Measurements from ENCODE around the gene PNPLA3. TPM values are rescaled to one million over a fixed set of nuclear protein-coding genes. Genes with fewer than 3 reads are reported as not detected.

The PNPLA3 gene
- total RNA-seq, 1 experiment from 2014 or later = 0.36 TPM

DNA sequence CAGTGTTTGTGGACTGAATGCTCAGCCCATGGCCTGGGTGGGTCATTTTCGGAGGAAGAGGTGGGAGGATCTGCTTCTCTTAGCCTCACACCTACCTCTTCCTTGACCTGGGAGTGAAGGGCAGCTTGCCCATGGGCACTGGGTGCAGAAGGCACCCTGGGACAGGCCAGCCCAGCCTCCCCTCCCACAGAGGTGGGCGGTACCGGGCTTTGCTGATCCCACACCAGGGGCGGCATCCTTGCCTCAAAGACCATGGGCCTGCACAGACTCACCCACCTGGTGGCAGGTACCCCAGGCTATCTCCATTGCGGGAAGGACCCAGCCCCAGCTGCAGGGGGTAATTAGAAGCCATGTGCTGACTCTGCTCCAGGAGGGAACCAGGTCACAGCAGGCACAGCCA, 30.3 kb upstream of the PNPLA3 start:
- Histone ChIP-seq H3K27me3 (ENCODE audit: low read length) (peaks cover 27% of the 10 kb centered on the region), H3K36me3 (ENCODE audit: low read depth, low read length) (no peaks in the 10 kb centered on the region), H4K20me1 (ENCODE audit: low read length) (no peaks in the 10 kb centered on the region), H3K4me2 (ENCODE audit: low read length) (no peak overlapping the region), H3K9me2 (replicated peaks; ENCODE audit: low read length) (no peaks in the 10 kb centered on the region), H3K27ac (ENCODE audit: low read length) (no peak overlapping the region), H3F3A (ENCODE audit: low read length, unreplicated experiment) (no peaks in the 10 kb centered on the region), H3K4me3 (ENCODE audit: low read length) (no peak overlapping the region), H3K79me2 (ENCODE audit: low read length) (no peaks in the 10 kb centered on the region), H3K4me1 (ENCODE audit: insufficient read depth, low read length) (peaks cover 10% of the 10 kb centered on the region), H2AFZ (ENCODE audit: low read length) (no peak overlapping the region), H3K9ac (ENCODE audit: low read length) (no peak overlapping the region), H3K9me3 (ENCODE audit: low read length) (no peaks in the 10 kb centered on the region)
- CTCF ChIA-PET = no interaction called here
- TF ChIP-seq CTCF (conservative IDR thresholded peaks at IDR 0.05; ENCODE audit: low read depth, low read length) (no peak), EZH2 (IDR thresholded peaks at IDR 0.05; ENCODE audit: low read length, unreplicated experiment) (no peak)
- ATAC-seq (no peak), DNase-seq (no peak)
- intact Hi-C loops (cut with micrococcal nuclease) = no loop called here
- BruUV-seq (replicated peaks) = no TSS peak
- POLR2A ChIA-PET (ENCODE audit: unreplicated experiment) = no interaction called here

DNA sequence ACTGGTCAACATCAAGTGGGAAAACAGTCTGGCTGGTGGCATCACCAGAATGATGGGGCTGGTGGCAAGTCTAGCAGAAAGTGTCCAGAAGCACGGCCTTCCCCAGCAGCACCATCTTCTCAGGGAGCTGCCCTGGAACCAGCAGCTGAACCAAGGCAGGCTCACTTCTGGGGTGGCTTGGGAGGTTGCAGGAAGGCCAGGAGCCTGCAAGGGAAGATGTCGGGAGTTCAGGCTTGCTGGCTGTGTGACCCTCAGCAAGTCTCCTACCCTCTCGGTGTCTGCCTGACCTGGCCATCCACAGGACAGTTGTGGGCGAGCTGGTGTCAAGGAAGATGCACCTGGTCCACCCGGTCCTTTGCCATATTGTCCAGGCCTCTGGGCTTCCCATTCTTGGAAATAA, 29.5 kb upstream of the PNPLA3 start:
- no peaks in the 10 kb centered on the region for H3K79me2 ChIP-seq (ENCODE audit: low read length)
- H3K9me3 ChIP-seq (ENCODE audit: low read length) = no peaks in the 10 kb centered on the region
- ChIA-PET CTCF (no interaction called here), POLR2A (ENCODE audit: unreplicated experiment) (no interaction called here)
- ATAC-seq (no peak), DNase-seq (no peak)
- H3K27ac ChIP-seq (ENCODE audit: low read length) = no peak overlapping the region
- H3K4me2 ChIP-seq (ENCODE audit: low read length) = no peak overlapping the region
- H3K36me3 ChIP-seq (ENCODE audit: low read depth, low read length) = no peaks in the 10 kb centered on the region
- H3K27me3 ChIP-seq (ENCODE audit: low read length) = peaks cover 27% of the 10 kb centered on the region
- H3K4me1 ChIP-seq (ENCODE audit: insufficient read depth, low read length) = peaks cover 12% of the 10 kb centered on the region
- intact Hi-C loops (cut with micrococcal nuclease) = no loop called here
- no peaks in the 10 kb centered on the region for H3F3A ChIP-seq (ENCODE audit: low read length, unreplicated experiment)
- H2AFZ ChIP-seq (ENCODE audit: low read length) = no peak overlapping the region
- no peak overlapping the region for H3K4me3 ChIP-seq (ENCODE audit: low read length)
- no peak overlapping the region for H3K9ac ChIP-seq (ENCODE audit: low read length)
- no peaks in the 10 kb centered on the region for H4K20me1 ChIP-seq (ENCODE audit: low read length)
- no peaks in the 10 kb centered on the region for H3K9me2 ChIP-seq (replicated peaks; ENCODE audit: low read length)
- TF ChIP-seq EZH2 (IDR thresholded peaks at IDR 0.05; ENCODE audit: low read length, unreplicated experiment) = no peak
- TF ChIP-seq CTCF (conservative IDR thresholded peaks at IDR 0.05; ENCODE audit: low read depth, low read length) = no peak
- no peak for TF ChIP-seq EZH2phosphoT487 (IDR thresholded peaks at IDR 0.05; ENCODE audit: borderline replicate concordance, low read length)
- BruUV-seq (replicated peaks) = no TSS peak

DNA sequence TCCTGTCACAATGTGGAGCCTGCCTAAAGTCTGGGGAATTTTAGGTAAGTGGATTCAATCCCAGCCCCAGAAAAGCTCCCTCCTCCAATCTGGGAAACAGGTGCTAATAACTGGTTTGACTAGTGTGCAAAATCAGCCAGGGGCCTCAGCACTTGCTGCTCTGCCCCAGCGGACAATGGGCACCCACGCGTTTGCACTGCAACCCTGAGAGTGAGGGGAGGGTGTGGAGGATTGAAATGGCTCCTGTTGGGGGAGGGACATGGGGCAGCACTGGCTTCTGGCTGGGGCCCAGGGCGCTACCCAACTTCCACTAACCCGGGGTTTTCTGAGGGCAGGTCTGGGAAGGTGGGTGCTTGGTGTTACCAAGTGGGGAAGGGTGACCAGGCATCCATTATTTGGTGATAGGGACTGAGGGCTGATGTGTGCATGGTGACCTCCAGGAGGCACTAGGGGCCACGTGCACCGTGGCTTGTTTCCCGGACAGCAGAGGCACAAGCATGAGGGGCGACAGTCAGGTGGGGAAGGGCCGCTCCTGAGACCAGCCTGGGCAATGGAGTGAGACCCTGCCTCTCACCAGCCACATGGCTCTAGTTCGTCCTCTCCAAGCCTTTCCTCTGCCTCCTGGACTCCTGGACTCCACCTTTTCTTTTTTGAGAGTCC, 27.5 kb upstream of the PNPLA3 start:
- no TSS peak for BruUV-seq (replicated peaks)
- no peaks in the 10 kb centered on the region for H3K79me2 ChIP-seq (ENCODE audit: low read length)
- H3K27me3 ChIP-seq (ENCODE audit: low read length) = peaks cover 15% of the 10 kb centered on the region
- CTCF ChIA-PET = no interaction called here
- no peak for ATAC-seq
- H3K4me1 ChIP-seq (ENCODE audit: insufficient read depth, low read length) = peaks cover 12% of the 10 kb centered on the region
- intact Hi-C loops (cut with micrococcal nuclease) = no loop called here
- no peaks in the 10 kb centered on the region for H3K36me3 ChIP-seq (ENCODE audit: low read depth, low read length)
- H3K27ac ChIP-seq (ENCODE audit: low read length) = no peak overlapping the region
- H3K4me2 ChIP-seq (ENCODE audit: low read length) = no peak overlapping the region
- no peak overlapping the region for H3K9ac ChIP-seq (ENCODE audit: low read length)
- TF ChIP-seq EZH2phosphoT487 (IDR thresholded peaks at IDR 0.05; ENCODE audit: borderline replicate concordance, low read length) (no peak), CTCF (conservative IDR thresholded peaks at IDR 0.05; ENCODE audit: low read depth, low read length) (no peak), EZH2 (IDR thresholded peaks at IDR 0.05; ENCODE audit: low read length, unreplicated experiment) (no peak)
- no peaks in the 10 kb centered on the region for H3F3A ChIP-seq (ENCODE audit: low read length, unreplicated experiment)
- DNase-seq = no peak
- POLR2A ChIA-PET (ENCODE audit: unreplicated experiment) = no interaction called here
- no peaks in the 10 kb centered on the region for H4K20me1 ChIP-seq (ENCODE audit: low read length)
- H3K9me3 ChIP-seq (ENCODE audit: low read length) = no peaks in the 10 kb centered on the region
- no peak overlapping the region for H3K4me3 ChIP-seq (ENCODE audit: low read length)
- no peak overlapping the region for H2AFZ ChIP-seq (ENCODE audit: low read length)
- H3K9me2 ChIP-seq (replicated peaks; ENCODE audit: low read length) = no peaks in the 10 kb centered on the region
